DMS114 treated with DMSO at 0.1 percent for 48 hours (cell line): Measurements from ENCODE around the gene AFAP1.

Source experiments
- DNase-seq: peaks from one replicate; lab custom pipeline; 2025; ENCODE audit not compliant: unreplicated experiment; lab: John Stamatoyannopoulos, UW

The AFAP1 gene

DNA sequence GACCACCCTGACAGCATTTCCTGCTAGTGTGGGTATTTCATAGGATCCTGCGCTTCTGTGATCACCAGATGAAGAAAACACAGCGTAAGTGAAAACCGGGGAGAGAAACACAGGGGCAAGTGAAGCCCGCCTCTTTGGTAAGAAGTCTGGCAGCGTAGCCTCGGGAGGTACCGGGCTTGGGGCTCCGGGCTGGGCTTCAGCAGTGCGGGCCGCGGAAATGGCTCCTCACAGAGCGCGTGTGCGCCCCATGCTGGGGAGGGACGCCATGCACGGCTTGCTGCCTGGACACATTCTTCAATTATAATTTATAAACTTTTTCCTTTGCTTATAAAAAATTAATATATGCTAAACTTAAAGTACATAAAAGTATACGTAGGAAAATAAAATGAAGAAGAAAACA lies 151.5 kb downstream of the AFAP1 start:
- no peak for DNase-seq

DNA sequence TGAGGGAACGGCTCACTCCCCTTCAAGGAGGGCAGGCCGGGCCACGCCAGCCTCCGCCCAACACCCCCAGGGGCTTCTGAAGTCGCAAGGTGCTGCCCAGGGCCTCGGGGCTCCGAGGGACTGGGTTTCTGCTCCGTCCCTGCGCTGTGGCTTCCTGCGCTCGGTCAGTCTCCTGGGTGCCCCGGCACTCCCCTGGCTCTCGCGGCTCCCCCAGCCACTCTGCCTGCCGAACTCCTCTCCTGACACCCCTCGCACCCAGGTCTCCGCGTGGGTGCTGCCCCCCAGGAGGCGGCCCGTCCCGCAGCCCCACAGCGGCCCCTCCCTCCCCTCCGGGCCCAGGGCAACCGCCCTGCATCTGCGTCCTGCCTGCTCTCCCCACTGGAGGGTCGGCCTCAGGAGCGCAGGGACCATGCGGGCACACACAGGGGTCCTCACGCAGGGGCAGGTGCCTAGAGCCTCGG lies 151.9 kb downstream of the AFAP1 start:
- DNase-seq, result no peak

DNA sequence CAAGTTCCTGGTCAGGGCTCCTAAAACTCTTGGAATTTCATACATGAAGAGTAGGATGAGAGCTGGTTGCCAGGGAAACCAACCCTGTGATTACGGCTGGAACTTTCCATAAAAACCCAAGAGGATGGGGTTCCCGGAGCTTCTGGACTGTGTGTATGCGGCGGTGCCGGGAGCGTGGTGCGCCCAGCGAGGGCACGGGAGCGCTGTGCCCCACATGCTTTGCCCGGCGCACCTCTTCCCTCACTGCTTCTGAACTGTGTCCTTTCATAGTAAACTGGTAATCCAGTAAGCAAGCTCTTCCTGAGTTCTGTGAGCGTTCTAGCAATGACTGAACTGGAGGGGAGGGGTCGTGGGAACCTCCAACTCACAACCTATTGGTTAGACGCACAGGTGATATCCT lies 152.6 kb downstream of the AFAP1 start:
- no peak for DNase-seq

DNA sequence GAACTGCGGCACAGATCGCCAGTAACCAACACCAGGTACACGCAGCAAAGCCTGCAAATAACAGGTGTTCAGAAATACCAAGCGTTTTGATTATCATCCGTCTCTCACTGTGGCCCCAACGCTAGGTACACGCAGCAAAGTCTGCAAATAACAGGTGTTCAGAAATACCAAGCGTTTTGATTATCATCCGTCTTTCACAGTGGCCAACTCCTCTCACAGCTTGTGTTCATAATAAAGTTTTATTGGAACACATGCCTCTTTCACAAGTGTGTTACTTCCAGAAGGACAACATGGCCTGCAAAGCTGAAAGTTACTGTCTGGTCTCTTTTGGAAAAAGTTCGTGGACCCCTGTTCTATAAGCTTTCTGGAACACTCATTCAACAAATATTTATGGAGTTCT lies 153.1 kb downstream of the AFAP1 start:
- no peak for DNase-seq

DNA sequence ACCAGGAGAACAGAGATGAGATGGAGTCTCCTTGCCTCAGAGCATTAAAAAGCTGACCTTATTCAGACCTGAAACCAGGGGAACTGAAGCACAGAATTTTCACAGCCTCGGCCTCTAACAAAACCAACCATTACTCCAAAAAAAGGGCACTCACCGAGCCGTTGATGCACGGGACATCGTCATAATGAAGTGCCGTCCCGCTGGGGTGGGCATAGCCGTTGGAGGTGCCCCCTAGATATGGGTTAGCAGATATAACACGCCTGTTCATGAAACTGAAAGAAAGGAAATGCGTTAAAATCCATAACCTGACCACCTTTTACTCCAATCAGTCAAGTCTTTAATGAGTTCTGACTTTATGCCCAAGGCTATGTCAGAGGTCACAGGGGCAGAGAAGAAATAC lies 153.6 kb downstream of the AFAP1 start:
- DNase-seq, result no peak

DNA sequence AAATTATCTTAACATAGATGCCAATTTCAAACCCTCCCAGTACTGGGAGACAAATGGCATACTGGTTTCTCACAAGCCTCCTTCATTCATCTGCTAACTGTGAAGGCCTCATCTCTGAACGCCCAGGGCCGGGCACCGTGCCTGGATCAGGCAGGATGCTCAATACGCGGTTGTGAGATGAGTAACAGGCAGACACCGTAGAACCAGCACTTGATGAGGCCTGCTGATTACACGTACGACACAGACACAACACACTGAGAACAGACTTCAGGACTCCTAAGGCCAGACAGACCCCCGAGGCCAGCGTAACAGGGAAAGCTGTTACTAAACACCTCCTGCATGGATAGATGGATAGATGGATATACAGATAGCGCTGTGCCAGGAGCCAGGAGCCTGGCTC lies 154.6 kb downstream of the AFAP1 start:
- DNase-seq, result no peak

DNA sequence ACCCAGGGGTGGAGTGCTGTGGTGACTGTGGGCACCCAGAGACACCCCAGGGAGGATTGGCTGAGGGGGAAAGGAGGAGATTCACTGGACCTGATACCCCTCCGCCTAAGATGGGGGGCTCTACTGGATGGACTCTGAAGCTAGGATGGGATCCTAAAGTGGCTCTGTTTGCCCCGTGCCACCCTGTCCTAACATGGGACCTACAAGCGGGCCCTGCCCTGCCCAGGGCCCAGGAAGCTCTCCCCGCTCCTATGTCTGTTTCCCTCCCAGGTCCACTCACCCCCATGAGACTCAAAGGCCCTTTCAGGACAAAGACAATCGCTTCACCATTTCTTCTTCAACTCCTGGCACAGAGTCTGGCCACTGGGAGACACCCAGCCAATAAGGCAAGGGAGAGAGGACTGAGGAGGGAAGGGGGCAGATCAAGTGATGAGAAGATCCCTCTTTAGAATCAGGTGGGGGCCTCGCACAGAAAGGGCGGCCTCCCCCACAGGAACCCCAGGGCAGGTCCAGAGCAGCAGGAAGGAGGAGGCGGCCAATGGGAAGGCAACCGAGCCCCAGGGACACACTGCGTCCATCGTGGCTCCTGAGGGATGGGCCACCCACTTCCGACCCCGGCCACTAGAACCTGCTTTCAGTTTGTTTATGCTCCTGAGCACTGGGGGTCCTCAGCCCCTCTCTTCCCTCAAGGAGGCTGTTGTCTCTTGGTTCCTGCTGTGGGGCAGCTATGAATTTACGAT lies 155.4 kb downstream of the AFAP1 start:
- DNase-seq, result no peak

DNA sequence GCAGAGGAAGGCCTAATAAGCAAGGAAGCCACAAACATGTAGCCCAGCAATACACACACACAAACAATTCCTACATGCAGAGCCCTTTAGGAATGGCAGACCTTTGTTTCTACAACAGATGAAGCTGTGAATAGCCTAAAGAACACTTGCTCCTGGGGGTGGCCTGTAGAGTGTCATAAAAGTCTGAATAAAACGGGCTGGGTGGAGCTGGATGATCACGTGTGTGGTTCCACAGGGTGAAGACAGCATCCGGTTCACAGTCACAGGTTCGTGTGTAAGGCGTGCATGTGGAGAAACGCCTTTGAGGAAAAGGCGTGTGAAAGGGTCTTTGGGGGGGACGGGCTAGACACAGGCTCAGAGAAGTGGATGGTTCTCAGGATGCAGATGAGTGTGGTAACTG lies 156.1 kb downstream of the AFAP1 start:
- no peak for DNase-seq

DNA sequence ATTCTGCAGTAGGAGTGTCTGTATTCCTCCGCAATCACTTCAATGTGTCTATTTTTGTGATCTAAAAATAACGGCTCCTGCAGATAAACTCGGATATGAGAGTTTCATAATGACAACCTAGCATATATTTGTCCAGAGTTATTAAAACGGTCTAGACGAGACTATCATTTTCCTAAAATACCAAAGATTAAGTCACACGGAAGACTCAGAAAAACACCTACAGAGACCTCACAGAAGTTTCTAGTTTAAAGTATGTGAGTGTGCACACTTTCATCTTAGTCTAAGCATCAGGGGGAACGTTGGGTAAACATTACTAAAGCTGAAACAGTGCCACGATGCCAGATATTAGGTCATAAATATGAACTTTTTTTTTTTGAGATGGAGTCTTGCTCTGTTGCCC lies 156.9 kb downstream of the AFAP1 start:
- no peak for DNase-seq

DNA sequence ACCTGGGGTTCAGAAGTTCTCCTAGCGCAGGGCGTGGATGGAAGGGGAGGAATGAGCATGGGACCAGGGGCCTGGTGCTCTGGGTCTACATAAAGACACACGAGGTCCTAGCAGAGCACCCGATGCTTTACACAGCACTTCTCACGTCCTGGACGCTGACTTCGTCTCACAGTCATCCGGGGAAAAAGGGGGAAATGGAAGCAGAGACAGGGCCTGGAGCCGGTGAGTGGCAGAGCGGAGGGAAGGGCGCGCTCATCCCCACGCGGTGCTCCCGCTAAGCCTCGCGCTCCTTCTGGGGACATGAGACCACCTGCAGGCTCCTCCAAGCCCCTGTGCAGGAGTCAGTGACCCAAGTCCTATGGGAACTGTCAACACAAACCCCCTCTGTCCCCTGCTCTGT lies 157.7 kb downstream of the AFAP1 start:
- DNase-seq, result no peak

DNA sequence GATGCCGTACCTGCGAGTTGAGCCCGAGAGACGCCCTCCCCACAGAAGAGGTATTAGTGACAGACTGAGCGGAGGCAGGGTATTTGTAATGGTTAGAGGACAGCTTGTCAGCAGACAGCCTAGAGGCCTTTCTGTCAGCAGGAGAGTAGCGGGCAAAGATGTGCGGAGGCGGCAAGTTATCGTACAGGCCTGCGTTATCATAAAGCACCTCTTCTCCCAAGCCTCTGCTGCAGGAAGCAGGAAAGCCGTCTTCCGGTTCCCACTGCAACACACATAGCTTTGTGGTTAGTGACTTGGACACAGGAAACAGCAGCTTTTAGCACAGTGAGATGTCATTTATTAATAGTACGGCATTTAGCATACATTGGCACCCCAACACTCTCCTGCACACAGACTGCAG lies 158.3 kb downstream of the AFAP1 start:
- DNase-seq, result no peak

DNA sequence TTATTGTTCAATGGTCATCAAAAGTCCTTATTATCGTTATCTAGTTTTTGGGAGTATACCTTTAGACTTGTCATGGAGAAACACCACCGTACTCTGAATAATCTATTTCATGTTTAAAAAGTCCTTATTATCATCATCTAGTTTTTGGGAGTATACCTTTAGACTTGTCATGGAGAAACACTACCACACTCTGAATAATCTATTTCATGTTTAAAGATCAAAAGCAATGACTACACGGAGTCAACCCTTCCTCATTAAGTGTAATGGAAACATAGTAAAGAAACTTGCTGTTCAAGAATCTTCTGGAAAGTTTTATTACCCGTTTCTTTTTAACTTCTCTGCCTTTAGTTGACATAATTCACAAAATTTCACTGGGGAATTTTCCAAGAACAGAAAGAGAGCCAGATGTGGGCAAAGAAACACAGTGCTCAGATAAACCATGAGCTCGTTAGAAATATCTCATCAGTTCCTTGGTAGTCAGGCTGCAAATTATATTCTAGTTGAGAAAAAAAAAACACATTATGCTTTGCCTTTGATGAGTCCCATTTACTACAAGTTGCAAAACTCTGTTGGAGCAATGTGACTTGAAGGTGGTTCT lies 158.8 kb downstream of the AFAP1 start:
- no peak for DNase-seq

DNA sequence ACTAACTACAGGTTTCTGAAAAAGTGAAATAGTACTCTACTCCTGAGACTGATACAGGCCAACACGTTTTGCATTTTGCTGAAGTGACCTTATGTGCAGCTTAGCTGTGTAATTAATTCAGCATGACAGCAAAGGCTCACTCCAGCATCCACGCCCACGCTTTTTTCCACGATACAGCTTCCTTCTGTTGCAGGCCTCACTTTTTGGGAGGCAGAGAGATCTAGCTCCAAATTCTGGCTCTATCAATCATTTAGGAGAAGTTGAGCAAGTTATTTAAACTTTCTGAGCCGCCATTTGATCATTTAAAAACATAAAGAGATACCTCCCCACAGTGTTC lies 160.3 kb downstream of the AFAP1 start:
- no peak for DNase-seq

DNA sequence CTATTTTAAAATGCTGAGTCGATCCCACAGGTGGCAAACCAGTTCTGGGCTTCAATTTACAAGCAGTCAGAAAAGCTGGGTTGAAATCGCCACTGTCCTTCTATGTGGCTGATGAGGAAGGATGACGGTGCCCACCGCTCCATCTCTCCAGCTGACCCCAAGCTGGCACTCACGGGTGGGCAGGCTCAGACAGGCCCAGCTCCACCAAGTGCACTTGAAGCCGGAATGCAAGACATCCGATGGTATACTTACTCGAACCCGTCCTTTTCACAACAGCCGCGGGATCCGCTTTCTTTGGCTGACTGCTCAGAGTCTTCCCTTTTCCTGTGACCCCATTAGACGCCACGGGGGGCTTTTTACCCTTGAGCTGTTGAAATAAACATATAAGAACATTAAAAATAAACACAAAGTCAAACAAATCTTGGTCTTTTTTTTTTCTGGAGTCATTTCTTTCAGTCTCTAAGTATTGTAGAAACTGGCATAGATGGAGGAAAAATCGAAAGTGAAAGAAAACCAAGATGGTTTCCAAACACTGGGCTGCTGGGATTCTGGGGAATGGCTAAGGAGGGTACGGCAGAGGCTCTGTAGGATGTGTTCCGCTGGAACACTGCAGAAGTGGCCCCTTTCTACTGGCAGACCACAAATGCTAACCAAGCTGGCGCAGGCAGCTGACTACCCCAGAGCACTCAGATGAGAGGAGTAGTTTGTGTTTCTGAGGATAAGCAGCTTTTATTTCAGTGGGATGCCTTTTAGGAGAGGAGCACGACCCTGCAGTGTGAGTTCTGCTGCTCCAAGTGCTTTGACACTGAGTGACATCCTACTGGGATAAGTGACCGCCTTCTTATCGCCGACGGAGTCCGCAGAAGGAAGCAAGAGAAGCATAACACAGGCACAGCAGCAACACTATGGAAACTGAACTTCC lies 160.9 kb downstream of the AFAP1 start:
- no peak for DNase-seq

DNA sequence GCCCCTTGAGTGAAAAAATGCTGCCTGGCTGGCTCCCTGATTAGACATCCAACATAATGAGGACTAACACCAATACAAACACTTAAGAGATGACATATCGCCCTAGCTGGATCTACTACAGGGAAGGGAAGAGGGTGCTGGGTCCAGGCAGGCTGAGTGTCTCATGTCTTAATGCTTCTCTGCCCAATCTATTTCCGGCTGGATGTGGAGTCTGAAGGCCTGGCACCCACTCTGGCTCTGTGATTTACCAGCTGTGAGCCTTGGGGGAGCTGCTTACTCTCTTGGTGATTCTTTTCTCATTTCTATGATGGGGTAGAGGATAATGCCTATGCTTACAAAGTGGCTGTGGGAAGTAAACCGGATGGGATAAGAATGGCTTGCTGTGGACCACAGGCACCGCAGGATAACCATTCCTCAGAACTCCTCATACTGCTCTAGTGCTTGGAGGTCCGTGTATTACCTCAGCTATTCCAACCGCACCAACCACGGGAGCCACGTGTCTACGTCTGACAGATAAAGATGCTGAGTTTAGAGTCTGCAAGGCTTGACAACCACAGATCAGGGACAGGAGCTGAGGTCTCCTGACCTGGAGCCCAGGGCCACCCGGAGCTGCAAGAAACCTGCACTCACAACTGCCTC lies 161.7 kb downstream of the AFAP1 start:
- DNase-seq, result no peak

DNA sequence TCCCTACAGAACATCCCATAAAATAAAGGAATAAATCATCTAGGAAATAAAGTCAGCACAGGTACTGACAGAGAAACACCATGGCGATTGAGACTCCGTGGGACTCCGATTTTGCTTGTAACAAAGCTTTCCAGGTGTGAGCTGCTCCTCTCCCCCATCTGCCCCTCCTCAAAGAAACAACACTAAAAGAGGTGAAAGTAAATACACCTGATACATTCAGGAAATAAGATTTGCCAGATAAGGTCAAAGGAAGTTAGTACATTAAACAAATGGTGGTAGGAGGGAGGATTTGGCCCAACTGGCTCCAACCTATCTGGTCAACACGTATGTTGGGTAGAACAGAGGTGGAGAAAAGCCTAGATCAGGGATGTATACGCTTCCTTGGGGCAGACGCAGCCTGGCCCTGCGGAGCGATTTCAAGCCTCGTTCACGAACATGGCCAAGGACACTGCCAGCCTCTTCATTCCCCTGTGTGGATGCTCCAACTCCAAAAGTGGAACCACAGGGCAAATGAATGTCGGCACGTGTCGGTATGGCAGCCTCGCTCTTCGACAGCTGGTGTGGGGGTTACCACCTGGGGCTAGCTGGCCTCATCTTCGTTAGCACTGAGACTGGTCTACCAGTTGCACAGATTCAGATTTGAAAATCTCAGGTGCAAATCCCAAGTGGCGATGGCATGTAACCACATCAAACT lies 162.5 kb downstream of the AFAP1 start:
- no peak for DNase-seq

DNA sequence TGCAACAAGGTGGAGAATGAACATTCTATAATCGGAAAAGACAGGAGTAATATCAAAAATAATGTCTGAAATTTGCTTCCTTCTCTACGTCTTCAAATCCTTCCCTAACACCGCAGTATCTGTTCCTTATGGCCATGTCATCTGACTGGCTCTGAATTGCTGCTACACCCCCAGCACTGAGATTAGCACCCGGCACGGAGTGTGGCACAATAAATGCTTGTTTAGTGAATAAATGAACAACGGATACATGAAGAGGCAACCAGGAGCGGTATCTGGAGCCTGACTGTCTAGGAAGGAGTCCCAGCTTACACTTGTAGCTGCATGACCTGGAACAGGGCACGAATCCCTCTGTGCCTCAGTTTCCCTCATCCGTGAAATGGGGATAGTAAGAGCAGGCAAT lies 164.3 kb downstream of the AFAP1 start:
- DNase-seq, result no peak

DNA sequence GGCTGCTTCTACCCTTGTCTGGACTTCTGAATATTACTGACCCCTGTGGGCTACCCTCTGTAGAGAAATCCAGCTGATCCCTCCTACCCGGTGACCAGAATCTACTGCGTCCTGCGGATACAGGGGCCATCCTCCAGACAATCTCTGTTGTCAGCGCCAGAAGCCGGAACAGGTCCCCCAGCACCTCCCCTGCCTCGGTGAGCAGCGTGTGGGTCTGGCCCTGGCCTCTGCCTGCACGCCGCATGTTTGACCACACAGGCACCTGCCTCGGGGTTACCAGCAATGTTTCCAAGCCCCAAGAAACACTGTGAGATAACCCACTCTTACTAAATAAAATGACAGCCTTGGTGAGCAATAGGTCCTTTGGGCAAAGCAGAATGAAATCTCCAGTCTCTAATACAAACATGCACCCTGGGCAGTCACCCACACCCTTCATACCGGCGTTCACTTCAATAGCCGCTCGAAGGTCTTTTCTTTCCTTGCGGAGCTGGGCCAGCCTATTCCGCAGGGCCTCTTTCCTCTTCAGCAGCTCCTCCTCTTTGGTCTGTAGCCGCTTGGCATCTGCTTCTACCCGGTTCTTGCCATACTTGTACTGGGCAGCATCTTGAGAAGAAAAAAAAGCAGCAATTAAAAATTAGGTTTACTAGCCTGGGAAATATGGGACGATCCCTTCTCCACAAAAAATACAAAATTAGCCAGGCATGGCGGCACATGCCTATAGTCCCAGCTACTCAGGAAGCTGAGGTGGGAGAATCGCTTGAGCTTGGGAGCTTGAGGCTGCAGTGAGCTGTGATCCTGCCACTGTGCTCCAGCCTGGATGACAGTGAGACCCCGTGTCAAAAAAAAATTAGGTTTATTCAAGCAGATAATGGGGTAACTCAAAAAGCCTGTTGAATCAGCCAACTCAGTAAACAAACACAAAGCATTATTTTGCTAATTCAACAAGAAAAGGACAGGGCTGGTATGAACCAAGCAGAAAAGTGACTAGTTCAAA lies 165.1 kb downstream of the AFAP1 start:
- no peak for DNase-seq

DNA sequence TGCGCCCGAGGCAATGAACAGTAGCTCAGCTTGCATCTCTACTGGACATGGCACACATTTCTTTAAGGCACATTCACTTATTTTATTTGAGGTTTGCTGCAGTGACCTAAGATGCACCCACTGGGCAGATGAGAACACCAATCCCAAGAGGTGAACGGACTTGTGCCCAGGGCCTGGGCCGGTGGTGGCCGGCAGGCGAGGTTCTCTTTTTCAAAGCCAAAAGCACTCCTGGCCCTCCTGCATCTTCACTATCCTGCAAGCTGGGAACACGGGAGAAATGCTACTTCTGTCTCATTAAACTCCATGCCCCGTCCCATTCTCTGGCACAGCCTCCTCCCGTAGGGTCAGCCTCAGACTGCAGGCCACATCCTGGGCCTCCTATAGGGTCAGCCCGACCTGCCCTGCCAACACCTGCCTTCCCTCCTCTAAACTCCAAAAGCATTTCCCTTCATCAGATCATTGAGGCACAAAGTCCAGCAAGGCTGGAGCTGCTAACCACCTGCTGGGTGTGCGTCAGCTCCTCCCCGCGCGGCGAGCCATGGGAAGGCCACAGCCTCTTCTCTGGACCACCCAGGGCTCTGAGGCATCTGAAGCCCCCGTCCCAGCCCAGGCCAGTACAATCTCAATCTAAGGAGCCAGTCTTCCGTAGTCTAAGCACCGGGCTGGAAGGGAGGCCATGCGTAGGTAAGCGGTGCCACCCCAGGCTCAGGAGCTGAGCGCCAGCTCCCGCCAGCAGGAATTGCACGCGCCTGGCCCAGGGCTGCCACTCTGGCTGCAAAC lies 166.1 kb downstream of the AFAP1 start:
- DNase-seq, result no peak
